ENCODE results near the gene PCDH7. TPM values are rescaled to one million over a fixed set of nuclear protein-coding genes. Genes with fewer than 3 reads are reported as not detected.

The PCDH7 gene
- total RNA-seq, 2 experiments from 2014 or later: not detected

DNA sequence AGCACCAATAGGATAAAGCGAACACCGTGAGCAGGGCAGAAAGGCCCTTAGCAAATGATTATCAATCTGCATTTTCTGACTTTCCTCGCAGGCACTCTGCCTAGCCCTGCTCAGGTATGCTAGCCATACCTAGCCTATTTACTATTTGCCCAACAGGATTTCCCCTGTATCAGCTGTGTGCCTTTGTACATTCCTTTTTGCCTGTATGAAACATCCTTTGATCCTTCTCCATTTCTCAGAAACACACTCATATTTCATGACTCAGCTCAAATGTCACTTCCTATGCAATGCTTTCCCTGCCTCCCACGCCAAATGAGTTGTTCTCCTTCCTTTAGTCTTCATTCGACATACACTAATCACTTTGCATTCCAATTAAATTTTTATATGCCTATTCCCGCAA, 37.2 kb downstream of the PCDH7 start:
- Histone ChIP-seq H3K36me3 (ENCODE audit: insufficient read depth, low read length) (no peaks in the 10 kb centered on the region), H3K79me2 (ENCODE audit: insufficient read depth, low read depth, low read length) (no peaks in the 10 kb centered on the region), H3K4me1 (ENCODE audit: insufficient read depth, low read length, poor library complexity, severe bottlenecking) (no peaks in the 10 kb centered on the region), H2AFZ (ENCODE audit: low read length) (no peak overlapping the region), H3K9me2 (ENCODE audit: insufficient read depth, low read length) (no peaks in the 10 kb centered on the region), H3K9me3 (ENCODE audit: low read length) (no peaks in the 10 kb centered on the region), H3K27ac (ENCODE audit: low read depth, low read length, poor library complexity, severe bottlenecking) (no peak overlapping the region), H3K4me2 (ENCODE audit: low read length) (no peak overlapping the region), H4K20me1 (ENCODE audit: insufficient read depth, low read length) (no peaks in the 10 kb centered on the region), H3K4me3 (ENCODE audit: low read depth, low read length, poor library complexity, severe bottlenecking) (no peak overlapping the region)
- ChIA-PET POLR2A (no interaction called here), CTCF (ENCODE audit: unreplicated experiment) (no interaction called here)
- intact Hi-C loops (cut with micrococcal nuclease; ENCODE audit: unreplicated experiment): no loop called here
- BruUV-seq (replicated peaks): no TSS peak
- DNase-seq (ENCODE audit: low spot score): no peak
- no peak for TF ChIP-seq CTCF (conservative IDR thresholded peaks at IDR 0.05; ENCODE audit: low read length)
- no peak for TF ChIP-seq EZH2phosphoT487 (IDR thresholded peaks at IDR 0.05; ENCODE audit: borderline replicate concordance, low read depth, low read length)

DNA sequence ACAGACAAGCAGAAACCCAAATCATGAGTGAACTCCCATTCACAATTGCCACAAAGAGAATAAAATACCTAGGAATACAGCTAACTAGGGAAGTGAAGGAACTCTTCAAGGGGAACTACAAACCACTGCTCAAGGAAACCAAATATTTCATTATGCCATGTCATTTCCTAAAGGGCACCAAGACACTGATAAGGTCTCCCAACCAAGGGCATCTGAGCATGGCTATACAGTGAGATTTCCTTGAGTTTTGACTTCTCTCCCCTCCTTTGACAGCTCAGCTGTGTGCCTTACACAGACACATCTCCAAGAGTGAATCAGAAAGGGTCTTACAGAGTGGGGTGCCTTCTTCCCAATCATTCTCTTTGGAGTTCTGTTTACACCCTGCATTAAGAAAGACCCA, 40.4 kb downstream of the PCDH7 start:
- Histone ChIP-seq H3K79me2 (ENCODE audit: insufficient read depth, low read depth, low read length) (no peaks in the 10 kb centered on the region), H3K9me2 (ENCODE audit: insufficient read depth, low read length) (no peaks in the 10 kb centered on the region), H3K4me1 (ENCODE audit: insufficient read depth, low read length, poor library complexity, severe bottlenecking) (no peaks in the 10 kb centered on the region), H4K20me1 (ENCODE audit: insufficient read depth, low read length) (no peaks in the 10 kb centered on the region), H3K4me3 (ENCODE audit: low read depth, low read length, poor library complexity, severe bottlenecking) (no peak overlapping the region), H3K4me2 (ENCODE audit: low read length) (no peak overlapping the region), H3K27ac (ENCODE audit: low read depth, low read length, poor library complexity, severe bottlenecking) (no peak overlapping the region), H3K9me3 (ENCODE audit: low read length) (no peaks in the 10 kb centered on the region), H2AFZ (ENCODE audit: low read length) (no peak overlapping the region), H3K36me3 (ENCODE audit: insufficient read depth, low read length) (no peaks in the 10 kb centered on the region)
- POLR2A ChIA-PET: no interaction called here
- CTCF ChIA-PET (ENCODE audit: unreplicated experiment): no interaction called here
- DNase-seq (ENCODE audit: low spot score): no peak
- intact Hi-C loops (cut with micrococcal nuclease; ENCODE audit: unreplicated experiment): no loop called here
- TF ChIP-seq CTCF (conservative IDR thresholded peaks at IDR 0.05; ENCODE audit: low read length) (no peak), EZH2phosphoT487 (IDR thresholded peaks at IDR 0.05; ENCODE audit: borderline replicate concordance, low read depth, low read length) (no peak)
- BruUV-seq (replicated peaks): no TSS peak

GRCh38 chr4:30763321-30763727, 43.2 kb downstream of the PCDH7 start:
- intact Hi-C loops (cut with micrococcal nuclease; ENCODE audit: unreplicated experiment): no loop called here
- Histone ChIP-seq H3K9me2 (ENCODE audit: insufficient read depth, low read length) (no peaks in the 10 kb centered on the region), H3K4me2 (ENCODE audit: low read length) (no peak overlapping the region), H3K27ac (ENCODE audit: low read depth, low read length, poor library complexity, severe bottlenecking) (no peak overlapping the region), H3K36me3 (ENCODE audit: insufficient read depth, low read length) (no peaks in the 10 kb centered on the region), H3K4me1 (ENCODE audit: insufficient read depth, low read length, poor library complexity, severe bottlenecking) (no peaks in the 10 kb centered on the region), H4K20me1 (ENCODE audit: insufficient read depth, low read length) (no peaks in the 10 kb centered on the region), H3K79me2 (ENCODE audit: insufficient read depth, low read depth, low read length) (no peaks in the 10 kb centered on the region), H2AFZ (ENCODE audit: low read length) (no peak overlapping the region), H3K9me3 (ENCODE audit: low read length) (no peaks in the 10 kb centered on the region), H3K4me3 (ENCODE audit: low read depth, low read length, poor library complexity, severe bottlenecking) (no peak overlapping the region)
- BruUV-seq (replicated peaks): no TSS peak
- POLR2A ChIA-PET: interaction anchor here (1.1 kb wide), 1 partner anchor 12 kb away, joined by 3 read pairs; no protein-coding TSS in a partner anchor
- no peak for DNase-seq (ENCODE audit: low spot score)
- no peak for TF ChIP-seq CTCF (conservative IDR thresholded peaks at IDR 0.05; ENCODE audit: low read length)
- TF ChIP-seq EZH2phosphoT487 (IDR thresholded peaks at IDR 0.05; ENCODE audit: borderline replicate concordance, low read depth, low read length): no peak
- CTCF ChIA-PET (ENCODE audit: unreplicated experiment): no interaction called here

Measured in OCI-LY7 (cell line).